ENCODE data around the gene ZNF157.

GRCh38 chrX:47366041-47366722, 4.2 kb upstream of the ZNF157 start:
- TF ChIP-seq ZC3H10 (CRISPR knock-in tag; IDR thresholded peaks at IDR 0.05) (no peak), ZNF8 (CRISPR knock-in tag; IDR thresholded peaks at IDR 0.05) (no peak)
